GM12801 (cell line): ENCODE data around the gene PTPRC.

Source experiments
- TF ChIP-seq, protein P1 (sequence below): IDR thresholded peaks from one replicate; pipeline ENCODE4 v1.5.1; 2011; ENCODE audit warnings: control low read depth; ENCODE audit not compliant: insufficient read length; ENCODE audit errors: extremely low read depth

The PTPRC gene

DNA sequence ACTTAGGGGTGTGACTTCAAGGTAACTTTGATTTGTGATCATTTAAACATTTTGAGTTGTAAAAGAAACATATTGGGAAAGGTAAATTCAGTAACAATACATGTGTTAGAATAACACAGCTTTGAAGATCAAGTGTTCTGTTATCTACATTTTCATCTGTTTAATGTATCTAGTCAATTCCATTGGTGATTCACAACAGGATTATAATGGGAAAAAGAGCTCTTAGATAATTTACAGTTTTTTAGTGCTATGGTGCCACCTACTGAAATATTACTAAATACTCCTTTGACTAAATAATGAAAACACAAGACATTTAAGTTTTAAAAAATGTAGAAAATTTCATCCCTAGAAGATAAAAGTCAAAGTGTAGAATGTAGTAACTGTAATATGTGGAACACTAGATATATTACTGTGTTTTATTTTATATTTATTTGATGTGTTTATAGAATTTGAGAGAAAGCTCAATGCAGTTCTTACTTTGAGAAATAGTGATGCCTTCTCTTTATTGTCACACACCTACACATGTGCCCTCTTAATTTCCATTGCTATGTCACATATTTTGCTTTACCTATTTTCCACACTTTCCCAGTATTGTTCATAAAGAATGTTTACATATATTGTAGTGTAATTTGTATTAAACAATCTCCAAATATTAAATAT is 47.4 kb downstream of the PTPRC start:
- TF ChIP-seq, protein P1, sequence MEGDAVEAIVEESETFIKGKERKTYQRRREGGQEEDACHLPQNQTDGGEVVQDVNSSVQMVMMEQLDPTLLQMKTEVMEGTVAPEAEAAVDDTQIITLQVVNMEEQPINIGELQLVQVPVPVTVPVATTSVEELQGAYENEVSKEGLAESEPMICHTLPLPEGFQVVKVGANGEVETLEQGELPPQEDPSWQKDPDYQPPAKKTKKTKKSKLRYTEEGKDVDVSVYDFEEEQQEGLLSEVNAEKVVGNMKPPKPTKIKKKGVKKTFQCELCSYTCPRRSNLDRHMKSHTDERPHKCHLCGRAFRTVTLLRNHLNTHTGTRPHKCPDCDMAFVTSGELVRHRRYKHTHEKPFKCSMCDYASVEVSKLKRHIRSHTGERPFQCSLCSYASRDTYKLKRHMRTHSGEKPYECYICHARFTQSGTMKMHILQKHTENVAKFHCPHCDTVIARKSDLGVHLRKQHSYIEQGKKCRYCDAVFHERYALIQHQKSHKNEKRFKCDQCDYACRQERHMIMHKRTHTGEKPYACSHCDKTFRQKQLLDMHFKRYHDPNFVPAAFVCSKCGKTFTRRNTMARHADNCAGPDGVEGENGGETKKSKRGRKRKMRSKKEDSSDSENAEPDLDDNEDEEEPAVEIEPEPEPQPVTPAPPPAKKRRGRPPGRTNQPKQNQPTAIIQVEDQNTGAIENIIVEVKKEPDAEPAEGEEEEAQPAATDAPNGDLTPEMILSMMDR, result no peak

DNA sequence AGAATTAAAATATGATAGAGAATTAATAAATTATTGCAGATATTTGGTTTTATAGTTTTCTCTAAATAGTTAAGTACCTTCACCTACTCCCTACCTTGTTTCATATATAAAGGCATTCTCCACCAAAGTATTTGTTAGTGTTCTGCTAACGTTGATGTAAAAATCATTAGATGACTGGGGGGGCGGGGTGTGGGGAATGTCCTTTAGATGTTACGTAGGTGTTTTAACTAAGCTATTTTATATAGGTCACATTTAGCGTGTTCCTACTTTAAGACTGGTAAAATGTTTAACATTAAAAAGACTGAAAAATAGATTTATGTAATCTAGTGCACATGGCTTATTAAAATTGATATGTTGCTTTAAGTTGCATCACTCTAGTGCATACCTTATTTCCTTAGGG is 48.6 kb downstream of the PTPRC start:
- TF ChIP-seq, protein P1, result no peak

DNA sequence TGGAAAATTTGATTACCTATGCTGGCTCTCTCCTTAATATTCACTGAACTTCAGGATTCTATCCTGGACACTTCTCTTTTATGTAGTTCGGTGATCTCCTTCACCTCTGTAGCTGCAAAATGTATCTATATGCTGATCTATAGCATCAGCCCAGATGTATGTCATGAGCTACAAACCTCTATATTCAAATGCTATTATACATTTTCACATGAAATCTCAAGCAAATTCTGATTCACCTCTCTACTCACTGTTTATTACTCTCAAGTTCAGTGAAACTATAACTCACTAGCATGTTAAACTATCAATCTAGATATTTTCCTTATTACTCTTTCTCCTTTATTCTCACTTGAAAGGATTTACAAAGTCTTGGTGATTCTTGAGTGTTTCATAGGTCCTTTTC is 52.2 kb downstream of the PTPRC start:
- TF ChIP-seq, protein P1, result no peak

DNA sequence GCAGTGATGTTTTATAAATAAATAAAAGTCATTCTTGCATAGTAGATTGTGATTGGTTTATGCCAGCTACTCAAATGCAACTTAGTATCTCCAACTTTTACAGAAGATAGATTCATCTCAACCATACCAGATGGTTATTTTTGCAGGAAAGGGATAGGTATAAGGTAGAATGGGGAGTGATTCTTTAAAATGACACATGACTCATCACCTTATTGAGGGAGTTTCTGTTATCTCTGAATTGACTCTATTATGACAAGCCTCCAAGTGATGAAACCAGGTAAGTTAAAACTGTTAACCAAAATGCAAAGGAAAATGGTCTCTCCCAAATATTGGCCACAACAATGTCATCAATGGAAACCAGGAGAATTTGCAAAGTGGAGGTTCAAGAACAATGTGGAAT is 54.5 kb downstream of the PTPRC start:
- TF ChIP-seq, protein P1, result no peak

DNA sequence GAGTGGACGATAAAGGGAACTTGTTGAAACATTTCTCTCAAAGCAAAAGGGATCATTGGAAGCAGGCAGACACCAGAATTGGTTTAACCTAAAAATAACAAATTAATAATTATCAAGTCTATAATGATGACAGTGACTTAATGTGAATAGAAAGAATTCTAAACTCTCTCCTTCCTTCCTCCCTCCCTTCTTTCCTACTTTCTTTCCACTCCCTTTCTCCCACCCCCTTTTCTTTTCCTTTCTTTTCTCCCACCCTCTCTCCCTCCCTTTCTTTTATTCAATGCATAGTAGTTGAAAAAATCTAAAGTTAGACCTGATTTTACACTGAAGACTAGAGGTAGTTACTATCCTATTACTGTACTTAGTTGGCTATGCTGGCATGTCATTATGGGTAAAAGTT is 55.7 kb downstream of the PTPRC start:
- TF ChIP-seq, protein P1, result no peak

DNA sequence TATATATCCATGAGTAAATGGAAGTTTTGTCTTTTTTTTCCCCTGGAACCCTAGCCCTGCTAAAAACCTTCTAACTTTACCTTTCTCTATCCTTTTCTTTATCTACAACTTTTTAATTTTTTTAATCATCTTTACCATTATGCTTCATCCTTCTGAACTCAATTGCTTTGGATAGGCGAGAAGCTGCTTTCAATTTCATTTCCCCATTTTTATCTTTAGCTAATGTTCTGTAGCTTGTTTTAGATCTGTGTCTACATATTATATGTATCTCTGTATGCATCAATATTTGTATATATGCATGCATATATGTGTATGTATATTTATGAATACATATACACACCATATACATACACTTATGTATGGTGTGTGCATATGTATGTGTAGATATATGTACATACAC is 57.4 kb downstream of the PTPRC start:
- TF ChIP-seq, protein P1, result no peak

DNA sequence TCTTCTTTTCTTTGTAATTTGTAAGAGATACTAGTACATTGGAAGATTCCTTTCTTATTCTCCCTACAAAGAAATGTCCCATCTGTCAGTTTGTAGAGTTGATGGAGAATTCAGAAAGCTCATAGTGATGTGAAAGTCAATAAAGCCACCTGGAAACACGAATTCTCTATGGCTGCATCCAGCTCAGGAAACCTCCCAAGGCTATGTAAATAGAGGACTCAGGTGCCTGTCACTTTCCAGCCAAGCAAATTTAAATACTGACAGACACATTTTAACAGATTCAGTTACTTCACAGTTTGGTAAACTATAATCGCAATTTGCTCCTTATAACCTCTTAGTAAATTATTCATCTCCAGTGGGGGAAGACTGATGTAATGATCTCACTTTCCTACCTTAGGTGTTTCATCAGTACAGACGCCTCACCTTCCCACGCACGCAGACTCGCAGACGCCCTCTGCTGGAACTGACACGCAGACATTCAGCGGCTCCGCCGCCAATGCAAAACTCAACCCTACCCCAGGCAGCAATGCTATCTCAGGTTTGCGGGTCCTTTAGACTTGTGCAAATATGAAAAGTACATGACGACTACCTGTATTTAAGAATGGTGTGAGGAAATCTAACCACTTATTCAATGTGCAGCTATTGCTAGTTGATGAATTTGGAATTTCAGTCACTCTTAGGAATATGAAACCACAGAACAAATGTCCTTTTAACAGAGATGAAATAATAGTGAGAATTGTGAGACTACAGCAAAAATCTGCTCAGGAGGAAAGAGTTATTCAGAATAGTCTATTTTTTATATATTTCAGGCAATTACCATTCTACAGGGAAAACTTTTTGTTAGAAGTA is 60.6 kb downstream of the PTPRC start:
- TF ChIP-seq, protein P1, result no peak
